KOPT-K1 (cell line): ENCODE results near the gene PPM1E.

Experiments
- H3K27ac ChIP-seq: fragments of 200-600 bp; sonication (generic); 2 replicates; pipeline ENCODE4 v1.5.1; 2016; ENCODE audit warnings: antibody characterized with exemption, mild to moderate bottlenecking, low read depth, low read length; ENCODE audit not compliant: poor library complexity, severe bottlenecking
- H3K36me3 ChIP-seq: fragments of 200-600 bp; sonication (generic); 2 replicates; pipeline ENCODE4 v1.5.1; 2017; ENCODE audit warnings: antibody characterized with exemption, mild to moderate bottlenecking, low read length, moderate library complexity; ENCODE audit not compliant: insufficient read depth
- H3K9me3 ChIP-seq: fragments of 200-600 bp; sonication (generic); 2 replicates; pipeline ENCODE4 v1.5.1; 2017; ENCODE audit warnings: antibody characterized with exemption, low read length, mild to moderate bottlenecking; ENCODE audit not compliant: insufficient read depth, poor library complexity, severe bottlenecking

The PPM1E gene

GRCh38 chr17:58999500-58999899 lies 243.8 kb downstream of the PPM1E start:
- Histone ChIP-seq H3K36me3 (peaks cover 95% of the 10 kb centered on the region), H3K27ac (no peak overlapping the region)

GRCh38 chr17:59000022-59000421 lies 244.4 kb downstream of the PPM1E start:
- no peak overlapping the region for H3K27ac ChIP-seq
- peaks cover 90% of the 10 kb centered on the region for H3K36me3 ChIP-seq
- H3K9me3 ChIP-seq: no peaks in the 10 kb centered on the region

More at GRCh38 chr17:58999500-58999899, 243.8 kb downstream of the PPM1E start:
- H3K9me3 ChIP-seq: no peaks in the 10 kb centered on the region

DNA sequence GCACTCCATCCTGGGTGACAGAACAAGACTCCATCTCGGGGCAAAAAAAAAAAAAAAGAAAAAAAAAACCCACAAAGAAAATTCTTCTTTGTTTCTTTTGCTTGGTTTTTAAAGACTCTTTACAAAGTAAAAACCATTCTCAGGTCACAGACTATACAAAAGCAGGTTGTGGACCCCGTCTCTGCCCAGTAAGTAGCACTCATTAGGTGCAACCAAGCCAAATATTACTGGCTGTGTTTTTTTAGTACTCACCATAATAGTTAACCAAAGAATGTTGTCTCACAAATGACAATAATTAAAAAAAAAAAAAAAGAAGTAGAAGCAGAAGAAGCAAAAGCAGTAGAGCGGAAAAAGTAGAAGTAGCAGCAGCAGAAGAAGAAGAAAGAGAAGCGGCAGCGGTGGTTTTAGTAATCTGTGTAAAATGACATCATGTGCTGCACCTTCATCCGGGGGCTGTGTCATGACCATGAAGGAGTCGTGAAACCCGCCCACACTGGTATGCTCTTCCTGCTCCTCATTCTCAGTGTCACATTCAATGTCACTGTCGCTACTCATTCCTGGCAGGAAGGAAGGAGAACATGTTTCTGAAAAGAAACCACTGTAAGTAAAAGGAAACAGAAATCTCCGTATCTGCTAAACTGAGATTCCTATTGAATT lies 245.6 kb downstream of the PPM1E start:
- Histone ChIP-seq H3K9me3 (no peaks in the 10 kb centered on the region), H3K36me3 (peaks cover 90% of the 10 kb centered on the region), H3K27ac (no peak overlapping the region)

- peaks cover 88% of the 10 kb centered on the region for H3K36me3 ChIP-seq
- no peaks in the 10 kb centered on the region for H3K9me3 ChIP-seq
- H3K27ac ChIP-seq: no peak overlapping the region
Observed at GRCh38 chr17:59002126-59002525, 246.5 kb downstream of the PPM1E start.

GRCh38 chr17:59002848-59003247 lies 247.2 kb downstream of the PPM1E start:
- H3K36me3 ChIP-seq: peaks cover 88% of the 10 kb centered on the region

GRCh38 chr17:59003860-59004259 lies 248.2 kb downstream of the PPM1E start:
- Histone ChIP-seq H3K27ac (no peak overlapping the region), H3K9me3 (no peaks in the 10 kb centered on the region), H3K36me3 (peaks cover 88% of the 10 kb centered on the region)

More at GRCh38 chr17:59002848-59003247, 247.2 kb downstream of the PPM1E start:
- H3K27ac ChIP-seq: no peak overlapping the region
- no peaks in the 10 kb centered on the region for H3K9me3 ChIP-seq

DNA sequence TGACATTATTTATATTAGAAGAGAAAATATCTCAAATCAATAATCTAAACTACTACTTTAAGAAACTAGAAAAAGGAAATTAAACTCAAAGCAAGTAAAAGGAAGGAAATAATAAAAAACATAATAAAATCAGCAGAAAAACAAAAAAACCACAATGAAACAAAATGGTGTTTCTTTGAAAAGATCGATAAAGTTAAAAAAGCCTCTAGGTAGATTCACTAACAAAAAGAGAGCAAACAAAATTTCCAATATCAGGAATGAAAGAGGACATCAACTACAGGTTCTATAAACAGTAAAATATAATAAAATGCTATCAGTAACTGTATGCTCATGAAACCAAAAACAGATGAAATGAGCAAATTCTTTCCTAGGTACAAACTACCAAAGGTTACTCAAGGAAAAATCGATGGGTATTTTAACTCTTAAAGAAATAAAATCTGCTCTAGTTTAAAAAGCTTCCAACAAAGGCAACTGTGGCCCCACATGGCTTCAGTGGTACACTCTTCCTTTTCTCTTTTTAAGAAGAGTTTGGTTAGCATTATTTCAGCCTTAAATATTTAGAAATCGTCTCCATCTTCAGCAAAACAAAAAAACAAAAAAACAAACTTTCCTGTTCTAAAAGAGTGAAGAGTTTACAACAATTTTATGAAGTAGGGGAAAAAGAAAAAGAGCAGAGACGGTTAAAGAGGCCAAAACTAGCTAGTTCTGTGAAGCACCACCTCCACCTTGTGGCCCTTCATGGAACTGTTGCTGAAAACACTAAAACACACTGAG lies 248.9 kb downstream of the PPM1E start:
- Histone ChIP-seq H3K27ac (no peak overlapping the region), H3K36me3 (peaks cover 87% of the 10 kb centered on the region), H3K9me3 (no peaks in the 10 kb centered on the region)

GRCh38 chr17:59007995-59008394 lies 252.3 kb downstream of the PPM1E start:
- H3K27ac ChIP-seq: no peak overlapping the region
- H3K9me3 ChIP-seq: no peaks in the 10 kb centered on the region
- peaks cover 87% of the 10 kb centered on the region for H3K36me3 ChIP-seq

DNA sequence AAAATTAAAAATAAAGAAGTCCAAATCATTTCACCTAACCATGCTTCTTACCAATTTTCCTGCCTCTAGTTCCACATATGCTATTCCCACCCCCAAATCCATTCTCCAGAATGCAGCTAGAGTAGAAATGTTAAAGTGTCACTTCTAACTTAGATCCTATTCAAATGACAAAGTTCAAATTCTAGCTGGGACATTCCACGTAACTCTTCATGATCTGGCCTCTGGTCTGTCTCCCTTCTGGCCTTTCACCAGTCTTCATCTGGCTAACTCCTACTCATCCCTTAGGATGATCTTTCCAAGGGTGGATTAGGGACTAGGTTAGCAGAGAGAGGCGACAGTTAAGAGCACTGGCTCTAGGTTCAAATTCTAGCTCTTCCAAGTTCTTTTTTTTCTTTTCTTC lies 253.1 kb downstream of the PPM1E start:
- Histone ChIP-seq H3K27ac (no peak overlapping the region), H3K9me3 (no peaks in the 10 kb centered on the region), H3K36me3 (peaks cover 87% of the 10 kb centered on the region)

GRCh38 chr17:59010026-59010425 lies 254.4 kb downstream of the PPM1E start:
- Histone ChIP-seq H3K27ac (no peak overlapping the region), H3K9me3 (no peaks in the 10 kb centered on the region), H3K36me3 (peaks cover 97% of the 10 kb centered on the region)

GRCh38 chr17:59011975-59012374 lies 256.3 kb downstream of the PPM1E start:
- no peak overlapping the region for H3K27ac ChIP-seq
- H3K36me3 ChIP-seq: peaks cover 96% of the 10 kb centered on the region

DNA sequence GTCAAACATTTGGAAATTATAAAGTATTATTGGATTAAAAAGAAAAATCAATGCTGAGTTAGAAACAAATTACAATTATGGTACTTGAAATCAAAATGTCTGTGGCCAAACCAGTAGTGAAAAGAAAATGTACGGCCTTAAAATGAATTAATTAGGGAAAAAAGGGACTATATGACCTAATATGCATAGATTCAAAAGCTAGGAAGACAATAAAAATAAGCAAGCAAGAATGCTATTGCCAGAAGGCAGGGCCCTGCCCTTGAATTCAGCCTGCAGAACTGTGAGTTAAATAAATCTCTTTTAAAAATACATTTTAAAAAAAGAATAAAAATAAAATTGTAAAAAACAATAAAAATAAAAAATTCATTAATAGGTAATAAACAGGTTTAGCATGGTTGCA lies 262.4 kb downstream of the PPM1E start:
- Histone ChIP-seq H3K9me3 (no peaks in the 10 kb centered on the region), H3K36me3 (peaks cover 82% of the 10 kb centered on the region), H3K27ac (no peak overlapping the region)

More at GRCh38 chr17:59011975-59012374, 256.3 kb downstream of the PPM1E start:
- no peaks in the 10 kb centered on the region for H3K9me3 ChIP-seq

DNA sequence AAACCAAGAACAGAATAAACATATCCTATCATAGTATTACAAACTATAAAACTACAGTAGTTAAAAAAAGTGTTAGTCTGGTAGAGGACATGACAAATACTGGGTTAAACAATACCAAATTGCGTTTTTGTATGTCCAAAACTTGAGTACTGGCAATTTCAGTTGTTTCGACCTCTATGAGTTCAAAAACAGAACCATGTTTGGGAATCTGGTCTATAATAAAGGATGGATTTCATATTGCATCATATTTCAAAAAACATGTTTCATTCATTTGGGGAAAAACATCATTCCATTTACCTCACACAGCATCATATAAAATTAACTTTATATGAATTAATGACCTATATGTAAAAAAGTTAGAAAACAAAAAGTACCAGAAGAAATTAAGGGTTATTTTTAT lies 269.3 kb downstream of the PPM1E start:
- no peaks in the 10 kb centered on the region for H3K9me3 ChIP-seq
- H3K36me3 ChIP-seq: peaks cover 92% of the 10 kb centered on the region
- no peak overlapping the region for H3K27ac ChIP-seq

- no peaks in the 10 kb centered on the region for H3K9me3 ChIP-seq
- H3K27ac ChIP-seq: no peak overlapping the region
- H3K36me3 ChIP-seq: peaks cover 97% of the 10 kb centered on the region
Observed at GRCh38 chr17:59026176-59026939, 270.7 kb downstream of the PPM1E start.

DNA sequence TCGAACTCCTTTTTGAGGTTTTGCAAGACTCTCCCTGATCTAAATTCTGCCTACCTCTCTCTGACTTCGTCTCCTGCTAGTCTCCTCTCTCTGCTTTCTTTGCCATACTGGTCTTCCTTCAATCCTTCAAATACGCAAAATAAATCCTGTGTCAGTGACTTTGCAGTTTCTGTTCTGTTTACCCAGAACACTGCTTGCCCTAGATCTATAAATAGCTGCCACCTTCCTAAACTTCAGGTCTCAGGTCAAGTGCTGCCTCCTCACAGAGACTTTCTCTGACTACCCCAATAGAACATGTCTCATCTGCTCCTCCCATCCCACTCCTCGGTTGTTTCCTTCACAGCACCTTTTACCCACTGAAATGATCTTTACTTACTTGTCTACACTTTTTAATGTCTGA lies 272.1 kb downstream of the PPM1E start:
- Histone ChIP-seq H3K27ac (no peak overlapping the region), H3K36me3 (peaks cover 98% of the 10 kb centered on the region)

More for the DNA sequence above, 272.1 kb downstream of the PPM1E start:
- no peaks in the 10 kb centered on the region for H3K9me3 ChIP-seq
